Thoracic aorta (tissue), 2 donors: Measurements from ENCODE around the gene MAN2B2. TPM values are rescaled to one million over a fixed set of nuclear protein-coding genes. Genes with fewer than 3 reads are reported as not detected.

Experiments used
- ATAC-seq: fragments of 150-250 bp; one replicate; pipeline ENCODE4 v1.8.0; 2017; ENCODE audit warnings: low read depth; ENCODE audit not compliant: insufficient number of reproducible peaks, low FRiP score
- DNase-seq: peaks from one replicate; pipeline ENCODE4 v3.0.0-alpha.2; 2020; ENCODE audit warnings: low spot score
- H3K27ac ChIP-seq, 2 donors: fragments of 200-600 bp; sonication (generic); 1 replicate in 1 of 2; 2 replicates in 1 of 2; pipeline ENCODE4 v1.5.1; 2016; ENCODE audit warnings: mild to moderate bottlenecking in 2 of 2, moderate library complexity in 2 of 2
- H3K27me3 ChIP-seq: fragments of 200-600 bp; sonication (generic); replicated peaks from 2 replicates; pipeline ENCODE4 v1.6.0; 2016; ENCODE audit warnings: mild to moderate bottlenecking; ENCODE audit not compliant: insufficient read depth
- H3K36me3 ChIP-seq: fragments of 200-600 bp; sonication (generic); one replicate; pipeline ENCODE4 v1.5.1; 2016
- H3K4me1 ChIP-seq, 2 donors: fragments of 200-600 bp; sonication (generic); 1 replicate in 1 of 2; 2 replicates in 1 of 2; pipeline versions ENCODE4 v1.5.1 to v1.6.0; 2016; ENCODE audit warnings: low read depth in 2 of 2, mild to moderate bottlenecking in 1 of 2; ENCODE audit not compliant: control insufficient read depth in 1 of 2
- H3K4me3 ChIP-seq: fragments of 200-600 bp; sonication (generic); 2 replicates; pipeline ENCODE4 v1.5.1; 2016; ENCODE audit warnings: mild to moderate bottlenecking
- H3K9me3 ChIP-seq: fragments of 200-600 bp; sonication (generic); 2 replicates; pipeline ENCODE4 v1.5.1; 2016
- total RNA-seq, 2 donors: library from RNA; depleted of rRNA; stranded (reverse); fragments of >200 nt; gene quantifications; one replicate each; pipeline versions ENCODE4 v1.1.0 to v1.2.3, GENCODE V29; 2016
- TF ChIP-seq, protein P1 (sequence below): fragments of 200-600 bp; sonication (generic); IDR thresholded peaks from one replicate; pipeline ENCODE4 v1.5.1; 2019; ENCODE audit warnings: antibody characterized with exemption

The MAN2B2 gene
- total RNA-seq, 2 donors from 2014 or later = 77.1 to 94.1 TPM

DNA sequence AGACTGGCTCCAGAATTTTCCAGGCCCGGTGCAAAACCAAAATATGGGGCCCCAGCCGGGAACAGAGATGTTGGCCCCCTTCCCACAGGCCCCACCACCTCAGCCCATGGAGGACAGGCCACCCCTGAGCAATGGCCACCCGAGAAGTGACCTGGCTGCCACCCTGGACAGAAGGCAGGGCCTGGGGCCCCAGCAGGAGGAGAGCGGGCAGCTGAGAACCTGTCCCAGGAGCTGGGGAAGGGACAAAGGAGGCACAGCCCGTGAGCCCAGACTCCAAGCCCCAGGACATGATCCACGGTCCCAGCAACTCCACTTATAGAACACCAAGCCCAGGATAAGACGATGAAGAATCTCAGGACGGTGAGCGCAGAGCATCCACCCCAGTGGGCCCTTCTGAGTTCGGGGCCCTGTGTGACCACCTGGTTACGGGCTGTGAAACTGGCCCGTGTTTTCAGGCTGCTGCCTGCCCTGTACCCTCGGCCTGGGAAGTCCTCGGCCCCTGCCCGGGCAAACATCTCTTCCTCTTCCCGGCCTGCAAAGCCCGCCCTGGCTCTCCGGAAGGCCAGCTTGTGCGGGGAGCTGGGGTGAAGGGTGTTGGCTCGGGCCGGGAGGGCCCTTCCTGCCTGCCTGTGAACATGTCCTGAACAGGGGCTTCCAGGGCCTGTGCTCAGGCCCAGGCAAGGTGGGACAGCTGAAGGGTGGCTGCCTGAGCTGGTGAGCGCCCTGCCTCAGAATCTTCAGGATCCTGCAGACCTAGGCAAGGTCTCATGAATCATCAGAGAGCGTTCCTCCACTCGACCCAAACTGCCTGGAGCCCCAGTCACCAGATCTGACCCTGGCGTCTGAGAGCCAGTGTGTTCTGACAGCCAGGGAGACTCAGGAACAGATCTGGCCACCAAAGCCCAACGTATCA is 47.0 kb upstream of the MAN2B2 start:
- no peaks in the 10 kb centered on the region for H3K27me3 ChIP-seq
- H3K9me3 ChIP-seq = no peaks in the 10 kb centered on the region
- DNase-seq (no peak), ATAC-seq (no peak)
- H3K4me3 ChIP-seq = no peak overlapping the region
- no peaks in the 10 kb centered on the region for H3K36me3 ChIP-seq
- TF ChIP-seq, protein P1, sequence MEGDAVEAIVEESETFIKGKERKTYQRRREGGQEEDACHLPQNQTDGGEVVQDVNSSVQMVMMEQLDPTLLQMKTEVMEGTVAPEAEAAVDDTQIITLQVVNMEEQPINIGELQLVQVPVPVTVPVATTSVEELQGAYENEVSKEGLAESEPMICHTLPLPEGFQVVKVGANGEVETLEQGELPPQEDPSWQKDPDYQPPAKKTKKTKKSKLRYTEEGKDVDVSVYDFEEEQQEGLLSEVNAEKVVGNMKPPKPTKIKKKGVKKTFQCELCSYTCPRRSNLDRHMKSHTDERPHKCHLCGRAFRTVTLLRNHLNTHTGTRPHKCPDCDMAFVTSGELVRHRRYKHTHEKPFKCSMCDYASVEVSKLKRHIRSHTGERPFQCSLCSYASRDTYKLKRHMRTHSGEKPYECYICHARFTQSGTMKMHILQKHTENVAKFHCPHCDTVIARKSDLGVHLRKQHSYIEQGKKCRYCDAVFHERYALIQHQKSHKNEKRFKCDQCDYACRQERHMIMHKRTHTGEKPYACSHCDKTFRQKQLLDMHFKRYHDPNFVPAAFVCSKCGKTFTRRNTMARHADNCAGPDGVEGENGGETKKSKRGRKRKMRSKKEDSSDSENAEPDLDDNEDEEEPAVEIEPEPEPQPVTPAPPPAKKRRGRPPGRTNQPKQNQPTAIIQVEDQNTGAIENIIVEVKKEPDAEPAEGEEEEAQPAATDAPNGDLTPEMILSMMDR = no peak
- H3K4me1 ChIP-seq = no peaks in the 10 kb centered on the region
- H3K27ac ChIP-seq = no peak overlapping the region

DNA sequence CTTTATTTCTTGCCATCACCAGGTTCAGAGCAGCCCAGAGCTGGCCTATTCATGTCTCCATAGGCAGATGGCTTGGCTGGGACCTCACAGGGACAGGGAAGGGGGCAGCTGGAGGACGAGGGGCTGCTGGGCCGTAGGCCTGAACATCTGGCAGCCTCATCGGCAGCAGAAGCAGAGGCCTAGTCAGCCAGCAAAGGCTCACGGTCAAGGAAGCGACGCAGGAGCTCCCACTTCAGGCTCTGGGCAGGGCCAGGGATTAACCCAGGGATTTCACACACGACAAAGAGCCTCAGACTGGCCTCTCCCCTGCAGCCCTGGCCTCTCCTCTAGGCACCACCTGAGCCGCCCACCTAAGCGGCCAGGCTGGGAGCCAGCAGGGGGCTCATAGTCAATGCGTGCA is 46.0 kb upstream of the MAN2B2 start:
- TF ChIP-seq, protein P1 = no peak
- H3K27ac ChIP-seq = no peak overlapping the region
- no peak overlapping the region for H3K4me3 ChIP-seq
- ATAC-seq = no peak
- H3K27me3 ChIP-seq = no peaks in the 10 kb centered on the region
- H3K4me1 ChIP-seq = no peaks in the 10 kb centered on the region
- no peaks in the 10 kb centered on the region for H3K9me3 ChIP-seq
- no peaks in the 10 kb centered on the region for H3K36me3 ChIP-seq
- no peak for DNase-seq

DNA sequence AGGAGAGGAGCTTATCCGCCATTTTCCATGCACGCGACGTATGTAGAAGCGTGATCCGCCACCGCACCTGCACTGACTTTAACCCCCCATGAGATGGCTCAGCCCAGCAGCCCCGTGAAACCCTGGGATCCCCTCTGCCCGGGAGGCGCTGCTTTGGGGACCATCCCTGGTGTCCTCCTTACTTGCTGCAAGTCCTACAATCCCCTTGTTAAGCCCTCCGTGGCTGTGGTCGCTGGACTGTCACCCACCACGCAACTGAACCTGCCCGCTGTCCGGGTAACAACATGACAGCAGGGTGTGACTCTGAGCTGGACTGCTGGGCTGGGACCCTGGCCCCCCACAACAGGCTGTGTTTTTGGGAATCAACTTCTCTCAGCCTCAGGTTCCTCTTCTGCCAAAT is 44.7 kb upstream of the MAN2B2 start:
- ATAC-seq = no peak

DNA sequence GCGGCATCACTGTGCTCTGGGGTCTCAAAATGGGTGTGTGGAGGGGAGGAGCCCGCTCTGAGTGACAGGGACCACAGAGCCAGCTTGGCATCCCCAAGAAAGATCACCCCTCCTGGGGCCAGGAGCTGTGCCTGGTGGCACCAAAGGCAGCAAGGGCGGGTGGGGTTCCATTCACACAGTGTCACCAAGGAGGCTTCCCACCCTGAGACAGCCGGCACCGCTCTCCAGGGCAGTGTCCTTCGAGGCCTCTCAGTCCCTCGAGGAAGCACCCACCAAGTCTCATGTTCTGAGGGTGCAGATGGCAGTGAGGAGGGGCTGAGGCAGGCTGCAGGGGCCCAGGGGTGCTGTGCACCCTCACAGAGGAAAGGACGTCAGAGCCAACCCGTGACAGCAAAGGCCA is 44.0 kb upstream of the MAN2B2 start:
- Histone ChIP-seq H3K36me3 (no peaks in the 10 kb centered on the region), H3K4me3 (no peak overlapping the region), H3K4me1 (no peaks in the 10 kb centered on the region), H3K27me3 (no peaks in the 10 kb centered on the region), H3K9me3 (no peaks in the 10 kb centered on the region), H3K27ac (no peak overlapping the region)
- DNase-seq (no peak), ATAC-seq (no peak)
- TF ChIP-seq, protein P1 = no peak

More for the DNA sequence above, 44.7 kb upstream of the MAN2B2 start:
- Histone ChIP-seq H3K4me3 (no peak overlapping the region), H3K27ac (no peak overlapping the region), H3K4me1 (no peaks in the 10 kb centered on the region), H3K36me3 (no peaks in the 10 kb centered on the region), H3K27me3 (no peaks in the 10 kb centered on the region), H3K9me3 (no peaks in the 10 kb centered on the region)
- TF ChIP-seq, protein P1 = no peak
- no peak for DNase-seq

DNA sequence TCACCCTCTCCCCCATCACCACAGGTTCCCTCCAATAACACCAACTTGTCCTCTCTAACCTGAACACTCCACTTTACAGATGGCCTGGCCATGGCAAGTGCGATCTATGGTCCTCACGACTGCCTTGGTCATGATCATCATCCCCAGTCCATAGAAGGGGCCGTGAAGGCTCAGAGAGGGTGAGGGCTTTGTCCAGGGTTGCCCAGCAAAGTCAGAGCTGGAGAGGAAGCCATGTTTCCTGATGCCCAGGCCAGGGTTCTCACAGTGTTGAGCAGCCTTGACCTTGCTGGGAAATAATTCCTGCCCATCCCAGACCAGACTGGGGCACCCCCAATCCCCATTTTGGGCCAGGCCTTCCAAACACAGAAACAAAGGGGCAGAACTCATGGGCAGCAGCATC is 42.9 kb upstream of the MAN2B2 start:
- TF ChIP-seq, protein P1 = no peak
- Histone ChIP-seq H3K4me3 (no peak overlapping the region), H3K9me3 (no peaks in the 10 kb centered on the region), H3K4me1 (no peaks in the 10 kb centered on the region), H3K36me3 (no peaks in the 10 kb centered on the region), H3K27ac (no peak overlapping the region), H3K27me3 (no peaks in the 10 kb centered on the region)
- ATAC-seq = no peak
- DNase-seq = no peak
